Measurements from ENCODE around the gene PPM1N. TPM values are rescaled to one million over a fixed set of nuclear protein-coding genes. Genes with fewer than 3 reads are reported as not detected.

The PPM1N gene
- total and polyA plus RNA-seq, 2 of the 13 experiments (the other 11 are each of a cell fraction or from before 2014, with no cell fraction given): 0.31 to 1.8 TPM

GRCh38 chr19:45506246-45506988 is 8.2 kb downstream of the PPM1N start (continued):
- TF ChIP-seq, protein P1, sequence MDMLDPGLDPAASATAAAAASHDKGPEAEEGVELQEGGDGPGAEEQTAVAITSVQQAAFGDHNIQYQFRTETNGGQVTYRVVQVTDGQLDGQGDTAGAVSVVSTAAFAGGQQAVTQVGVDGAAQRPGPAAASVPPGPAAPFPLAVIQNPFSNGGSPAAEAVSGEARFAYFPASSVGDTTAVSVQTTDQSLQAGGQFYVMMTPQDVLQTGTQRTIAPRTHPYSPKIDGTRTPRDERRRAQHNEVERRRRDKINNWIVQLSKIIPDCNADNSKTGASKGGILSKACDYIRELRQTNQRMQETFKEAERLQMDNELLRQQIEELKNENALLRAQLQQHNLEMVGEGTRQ (IDR thresholded peaks at IDR 0.05; ENCODE audit: low read depth, low read length): no peak
- TF ChIP-seq, protein P1 (CRISPR knock-in tag; IDR thresholded peaks at IDR 0.05; ENCODE audit: borderline replicate concordance): no peak
- TF ChIP-seq, protein P2, sequence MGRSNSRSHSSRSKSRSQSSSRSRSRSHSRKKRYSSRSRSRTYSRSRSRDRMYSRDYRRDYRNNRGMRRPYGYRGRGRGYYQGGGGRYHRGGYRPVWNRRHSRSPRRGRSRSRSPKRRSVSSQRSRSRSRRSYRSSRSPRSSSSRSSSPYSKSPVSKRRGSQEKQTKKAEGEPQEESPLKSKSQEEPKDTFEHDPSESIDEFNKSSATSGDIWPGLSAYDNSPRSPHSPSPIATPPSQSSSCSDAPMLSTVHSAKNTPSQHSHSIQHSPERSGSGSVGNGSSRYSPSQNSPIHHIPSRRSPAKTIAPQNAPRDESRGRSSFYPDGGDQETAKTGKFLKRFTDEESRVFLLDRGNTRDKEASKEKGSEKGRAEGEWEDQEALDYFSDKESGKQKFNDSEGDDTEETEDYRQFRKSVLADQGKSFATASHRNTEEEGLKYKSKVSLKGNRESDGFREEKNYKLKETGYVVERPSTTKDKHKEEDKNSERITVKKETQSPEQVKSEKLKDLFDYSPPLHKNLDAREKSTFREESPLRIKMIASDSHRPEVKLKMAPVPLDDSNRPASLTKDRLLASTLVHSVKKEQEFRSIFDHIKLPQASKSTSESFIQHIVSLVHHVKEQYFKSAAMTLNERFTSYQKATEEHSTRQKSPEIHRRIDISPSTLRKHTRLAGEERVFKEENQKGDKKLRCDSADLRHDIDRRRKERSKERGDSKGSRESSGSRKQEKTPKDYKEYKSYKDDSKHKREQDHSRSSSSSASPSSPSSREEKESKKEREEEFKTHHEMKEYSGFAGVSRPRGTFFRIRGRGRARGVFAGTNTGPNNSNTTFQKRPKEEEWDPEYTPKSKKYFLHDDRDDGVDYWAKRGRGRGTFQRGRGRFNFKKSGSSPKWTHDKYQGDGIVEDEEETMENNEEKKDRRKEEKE (IDR thresholded peaks at IDR 0.05): no peak
- TF ChIP-seq YEATS4 (CRISPR knock-in tag; IDR thresholded peaks at IDR 0.05; ENCODE audit: borderline replicate concordance) (peak; percentile 17; the same call in 1 of the 2 replicates), SIX4 (CRISPR knock-in tag; IDR thresholded peaks at IDR 0.05) (no peak), TOPORS (CRISPR knock-in tag; IDR thresholded peaks at IDR 0.05) (no peak), ZNF136 (CRISPR knock-in tag; IDR thresholded peaks at IDR 0.05; ENCODE audit: low read depth) (no peak), TARDBP (CRISPR knock-in tag; IDR thresholded peaks at IDR 0.05) (peak; percentile 20; the same call in 1 of the 2 replicates), DNMT1 (CRISPR knock-in tag; IDR thresholded peaks at IDR 0.05) (no peak), ZNF639 (CRISPR knock-in tag; conservative IDR thresholded peaks at IDR 0.05) (0 out of 2 replicates have a peak, but pooled peaks have one; percentile 14), POLR2AphosphoS2 (IDR thresholded peaks at IDR 0.05; ENCODE audit: low read depth, low read length) (no peak), ZNF335 (CRISPR knock-in tag; IDR thresholded peaks at IDR 0.05) (no peak)
- TF ChIP-seq, protein P3, sequence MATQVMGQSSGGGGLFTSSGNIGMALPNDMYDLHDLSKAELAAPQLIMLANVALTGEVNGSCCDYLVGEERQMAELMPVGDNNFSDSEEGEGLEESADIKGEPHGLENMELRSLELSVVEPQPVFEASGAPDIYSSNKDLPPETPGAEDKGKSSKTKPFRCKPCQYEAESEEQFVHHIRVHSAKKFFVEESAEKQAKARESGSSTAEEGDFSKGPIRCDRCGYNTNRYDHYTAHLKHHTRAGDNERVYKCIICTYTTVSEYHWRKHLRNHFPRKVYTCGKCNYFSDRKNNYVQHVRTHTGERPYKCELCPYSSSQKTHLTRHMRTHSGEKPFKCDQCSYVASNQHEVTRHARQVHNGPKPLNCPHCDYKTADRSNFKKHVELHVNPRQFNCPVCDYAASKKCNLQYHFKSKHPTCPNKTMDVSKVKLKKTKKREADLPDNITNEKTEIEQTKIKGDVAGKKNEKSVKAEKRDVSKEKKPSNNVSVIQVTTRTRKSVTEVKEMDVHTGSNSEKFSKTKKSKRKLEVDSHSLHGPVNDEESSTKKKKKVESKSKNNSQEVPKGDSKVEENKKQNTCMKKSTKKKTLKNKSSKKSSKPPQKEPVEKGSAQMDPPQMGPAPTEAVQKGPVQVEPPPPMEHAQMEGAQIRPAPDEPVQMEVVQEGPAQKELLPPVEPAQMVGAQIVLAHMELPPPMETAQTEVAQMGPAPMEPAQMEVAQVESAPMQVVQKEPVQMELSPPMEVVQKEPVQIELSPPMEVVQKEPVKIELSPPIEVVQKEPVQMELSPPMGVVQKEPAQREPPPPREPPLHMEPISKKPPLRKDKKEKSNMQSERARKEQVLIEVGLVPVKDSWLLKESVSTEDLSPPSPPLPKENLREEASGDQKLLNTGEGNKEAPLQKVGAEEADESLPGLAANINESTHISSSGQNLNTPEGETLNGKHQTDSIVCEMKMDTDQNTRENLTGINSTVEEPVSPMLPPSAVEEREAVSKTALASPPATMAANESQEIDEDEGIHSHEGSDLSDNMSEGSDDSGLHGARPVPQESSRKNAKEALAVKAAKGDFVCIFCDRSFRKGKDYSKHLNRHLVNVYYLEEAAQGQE (IDR thresholded peaks at IDR 0.05; ENCODE audit: borderline replicate concordance in 1 of 2, low read depth in 1 of 2, low read length in 2 of 2): no peak
- TF ChIP-seq, protein P4, sequence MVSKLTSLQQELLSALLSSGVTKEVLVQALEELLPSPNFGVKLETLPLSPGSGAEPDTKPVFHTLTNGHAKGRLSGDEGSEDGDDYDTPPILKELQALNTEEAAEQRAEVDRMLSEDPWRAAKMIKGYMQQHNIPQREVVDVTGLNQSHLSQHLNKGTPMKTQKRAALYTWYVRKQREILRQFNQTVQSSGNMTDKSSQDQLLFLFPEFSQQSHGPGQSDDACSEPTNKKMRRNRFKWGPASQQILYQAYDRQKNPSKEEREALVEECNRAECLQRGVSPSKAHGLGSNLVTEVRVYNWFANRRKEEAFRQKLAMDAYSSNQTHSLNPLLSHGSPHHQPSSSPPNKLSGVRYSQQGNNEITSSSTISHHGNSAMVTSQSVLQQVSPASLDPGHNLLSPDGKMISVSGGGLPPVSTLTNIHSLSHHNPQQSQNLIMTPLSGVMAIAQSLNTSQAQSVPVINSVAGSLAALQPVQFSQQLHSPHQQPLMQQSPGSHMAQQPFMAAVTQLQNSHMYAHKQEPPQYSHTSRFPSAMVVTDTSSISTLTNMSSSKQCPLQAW (CRISPR knock-in tag; IDR thresholded peaks at IDR 0.05): peak; percentile 77
- TF ChIP-seq, protein P5, sequence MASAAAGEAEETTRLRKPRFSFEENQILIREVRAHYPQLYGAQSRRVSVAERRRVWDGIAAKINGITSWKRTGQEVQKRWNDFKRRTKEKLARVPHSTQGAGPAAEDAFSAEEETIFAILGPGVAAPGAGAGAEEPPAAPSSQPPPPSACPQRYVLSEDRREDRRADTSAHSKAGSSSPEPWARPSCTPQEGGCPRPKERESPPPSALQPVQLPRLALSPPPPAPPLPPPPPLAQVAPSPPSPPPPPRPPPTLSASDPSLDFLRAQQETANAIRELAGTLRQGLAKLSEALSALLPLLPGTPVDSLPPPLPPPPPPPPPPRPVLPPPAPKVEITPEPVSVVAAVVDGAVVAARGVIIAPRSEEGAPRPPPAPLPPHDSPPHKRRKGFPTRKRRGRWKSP (CRISPR knock-in tag; IDR thresholded peaks at IDR 0.05): no peak
